ENCODE results near the gene ZNF219. TPM values are rescaled to one million over a fixed set of nuclear protein-coding genes. Genes with fewer than 3 reads are reported as not detected.
A peak's percentile ranks its signal among the peaks of the same experiment; 100 is the strongest.

ZNF219 gene
- total RNA-seq, 3 donors from 2014 or later = 56.6 to 103 (median 58.2) TPM

GRCh38 chr14:21061347-21061668 is 37.1 kb downstream of the ZNF219 start:
- H3K9me3 ChIP-seq = no peaks in the 10 kb centered on the region
- H3K4me3 ChIP-seq = no peak overlapping the region
- peaks cover 3% of the 10 kb centered on the region for H3K4me1 ChIP-seq (ENCODE audit: low read depth)
- ATAC-seq (no peak), DNase-seq (no peak)
- TF ChIP-seq CTCF (IDR thresholded peaks at IDR 0.05) = no peak
- intact Hi-C loops (cut with DNase I, micrococcal nuclease) = no loop called here
- no peaks in the 10 kb centered on the region for H3K36me3 ChIP-seq (ENCODE audit: low read depth)

- peak; percentile 69 for ATAC-seq
- no peak for TF ChIP-seq CTCF (IDR thresholded peaks at IDR 0.05)
- Histone ChIP-seq H3K4me3 (no peak overlapping the region), H3K36me3 (ENCODE audit: low read depth) (no peaks in the 10 kb centered on the region), H3K4me1 (ENCODE audit: low read depth) (peaks cover 7% of the 10 kb centered on the region), H3K9me3 (no peaks in the 10 kb centered on the region)
- DNase-seq = peak in 1 of 3 donors; percentile 67
- intact Hi-C loops (cut with DNase I, micrococcal nuclease) = no loop called here
These were observed 37.7 kb downstream of the ZNF219 start for GRCh38 chr14:21060614-21061346.

- H3K4me3 ChIP-seq = no peak overlapping the region
- intact Hi-C loops (cut with DNase I, micrococcal nuclease) = no loop called here
- peak; percentile 8 for ATAC-seq
- H3K4me1 ChIP-seq (ENCODE audit: low read depth) = peaks cover 12% of the 10 kb centered on the region
- DNase-seq = no peak
- H3K36me3 ChIP-seq (ENCODE audit: low read depth) = no peaks in the 10 kb centered on the region
- no peak for TF ChIP-seq CTCF (IDR thresholded peaks at IDR 0.05)
- no peaks in the 10 kb centered on the region for H3K9me3 ChIP-seq
These were observed 38.4 kb downstream of the ZNF219 start for GRCh38 chr14:21059842-21060613.

GRCh38 chr14:21058903-21059302 is 39.6 kb downstream of the ZNF219 start:
- Histone ChIP-seq H3K4me3 (no peak overlapping the region), H3K36me3 (ENCODE audit: low read depth) (no peaks in the 10 kb centered on the region), H3K9me3 (no peaks in the 10 kb centered on the region), H3K4me1 (ENCODE audit: low read depth) (peaks cover 21% of the 10 kb centered on the region)
- no peak for DNase-seq
- ATAC-seq = no peak
- intact Hi-C loops (cut with DNase I, micrococcal nuclease) = no loop called here
- TF ChIP-seq CTCF (IDR thresholded peaks at IDR 0.05) = no peak

- no peak for DNase-seq
- H3K4me1 ChIP-seq (ENCODE audit: low read depth) = peaks cover 28% of the 10 kb centered on the region
- TF ChIP-seq CTCF (IDR thresholded peaks at IDR 0.05) = no peak
- ATAC-seq = no peak
- no peak within 1 kb of the TSS for H3K4me3 ChIP-seq
- no peaks in the 10 kb centered on the region for H3K36me3 ChIP-seq (ENCODE audit: low read depth)
- H3K9me3 ChIP-seq = no peaks in the 10 kb centered on the region
- intact Hi-C loops (cut with DNase I, micrococcal nuclease) = no loop called here
These were observed 40.4 kb downstream of the ZNF219 start, which contains the start of gene RNASE8 for GRCh38 chr14:21057803-21058675. RNASE8 (plus strand) TSS chr14:21057822; CDS start chr14:21057893, 71 bp downstream.

Measured in mucosa of descending colon (tissue), 3 donors.